ENCODE measurements around the gene SPAG16. TPM values are rescaled to one million over a fixed set of nuclear protein-coding genes. Genes with fewer than 3 reads are reported as not detected.

The SPAG16 gene
- total and polyA plus RNA-seq, 2 donors from 2014 or later = 35.9 to 38.5 TPM

- no peak for FAIRE-seq
- intact Hi-C loops (cut with DNase I) = no loop called here
- H3K27me3 ChIP-seq (ENCODE audit: control insufficient read depth, insufficient read depth, low read length) = no peaks in the 10 kb centered on the region
- no peak for TF ChIP-seq CTCF (IDR thresholded peaks at IDR 0.05; ENCODE audit: borderline replicate concordance, extremely low read depth, insufficient read depth)
- H3K36me3 ChIP-seq (ENCODE audit: control insufficient read depth in 2 of 3, insufficient read depth in 3 of 3, low read length in 3 of 3) = no peaks in the 10 kb centered on the region
- no peak overlapping the region for H3K4me3 ChIP-seq (ENCODE audit: low read length in 3 of 3)
- no peaks in the 10 kb centered on the region for H3K4me1 ChIP-seq (ENCODE audit: control insufficient read depth in 2 of 3, insufficient read depth in 2 of 3, low read depth in 1 of 3, low read length in 3 of 3)
- DNase-seq = no peak
- H3K27ac ChIP-seq (ENCODE audit: low read depth in 2 of 2, low read length in 2 of 2) = no peak overlapping the region
- no peaks in the 10 kb centered on the region for H3K9me3 ChIP-seq (ENCODE audit: control insufficient read depth in 2 of 3, insufficient read depth in 1 of 3, low read length in 3 of 3)
- H3K9ac ChIP-seq (ENCODE audit: low read length in 3 of 3) = no peak overlapping the region
These were observed 735.1 kb downstream of the SPAG16 start for GRCh38 chr2:214019229-214019972.

- Histone ChIP-seq H3K9me3 (ENCODE audit: control insufficient read depth in 2 of 3, insufficient read depth in 1 of 3, low read length in 3 of 3) (no peaks in the 10 kb centered on the region), H3K27ac (ENCODE audit: low read depth in 2 of 2, low read length in 2 of 2) (no peak overlapping the region), H3K36me3 (ENCODE audit: control insufficient read depth in 2 of 3, insufficient read depth in 3 of 3, low read length in 3 of 3) (no peaks in the 10 kb centered on the region), H3K4me3 (ENCODE audit: low read length in 3 of 3) (no peak overlapping the region), H3K9ac (ENCODE audit: low read length in 3 of 3) (no peak overlapping the region), H3K4me1 (ENCODE audit: control insufficient read depth in 2 of 3, insufficient read depth in 2 of 3, low read depth in 1 of 3, low read length in 3 of 3) (no peaks in the 10 kb centered on the region), H3K27me3 (ENCODE audit: control insufficient read depth, insufficient read depth, low read length) (no peaks in the 10 kb centered on the region)
- FAIRE-seq (no peak), DNase-seq (no peak)
- no peak for TF ChIP-seq CTCF (IDR thresholded peaks at IDR 0.05; ENCODE audit: borderline replicate concordance, extremely low read depth, insufficient read depth)
- intact Hi-C loops (cut with DNase I) = no loop called here
These were observed 735.7 kb downstream of the SPAG16 start for GRCh38 chr2:214019973-214020345.

- Histone ChIP-seq H3K9me3 (ENCODE audit: control insufficient read depth in 2 of 3, insufficient read depth in 1 of 3, low read length in 3 of 3) (no peaks in the 10 kb centered on the region), H3K27ac (ENCODE audit: low read depth in 2 of 2, low read length in 2 of 2) (no peak overlapping the region), H3K9ac (ENCODE audit: low read length in 3 of 3) (no peak overlapping the region), H3K27me3 (ENCODE audit: control insufficient read depth, insufficient read depth, low read length) (no peaks in the 10 kb centered on the region), H3K36me3 (ENCODE audit: control insufficient read depth in 2 of 3, insufficient read depth in 3 of 3, low read length in 3 of 3) (no peaks in the 10 kb centered on the region), H3K4me3 (ENCODE audit: low read length in 3 of 3) (no peak overlapping the region), H3K4me1 (ENCODE audit: control insufficient read depth in 2 of 3, insufficient read depth in 2 of 3, low read depth in 1 of 3, low read length in 3 of 3) (no peaks in the 10 kb centered on the region)
- DNase-seq = no peak
- FAIRE-seq = no peak
- intact Hi-C loops (cut with DNase I) = no loop called here
- TF ChIP-seq CTCF (IDR thresholded peaks at IDR 0.05; ENCODE audit: borderline replicate concordance, extremely low read depth, insufficient read depth) = no peak
These were observed 744.9 kb downstream of the SPAG16 start for GRCh38 chr2:214029190-214029589.

GRCh38 chr2:214031566-214031965, 747.3 kb downstream of the SPAG16 start:
- DNase-seq (no peak), FAIRE-seq (no peak)
- Histone ChIP-seq H3K9me3 (ENCODE audit: control insufficient read depth in 2 of 3, insufficient read depth in 1 of 3, low read length in 3 of 3) (no peaks in the 10 kb centered on the region), H3K27me3 (ENCODE audit: control insufficient read depth, insufficient read depth, low read length) (no peaks in the 10 kb centered on the region), H3K36me3 (ENCODE audit: control insufficient read depth in 2 of 3, insufficient read depth in 3 of 3, low read length in 3 of 3) (no peaks in the 10 kb centered on the region), H3K4me3 (ENCODE audit: low read length in 3 of 3) (no peak overlapping the region), H3K9ac (ENCODE audit: low read length in 3 of 3) (no peak overlapping the region), H3K27ac (ENCODE audit: low read depth in 2 of 2, low read length in 2 of 2) (no peak overlapping the region), H3K4me1 (ENCODE audit: control insufficient read depth in 2 of 3, insufficient read depth in 2 of 3, low read depth in 1 of 3, low read length in 3 of 3) (no peaks in the 10 kb centered on the region)
- intact Hi-C loops (cut with DNase I) = no loop called here
- no peak for TF ChIP-seq CTCF (IDR thresholded peaks at IDR 0.05; ENCODE audit: borderline replicate concordance, extremely low read depth, insufficient read depth)

All from kidney (tissue), 14 donors.